Measurements from ENCODE around the gene CCR3.

DNA sequence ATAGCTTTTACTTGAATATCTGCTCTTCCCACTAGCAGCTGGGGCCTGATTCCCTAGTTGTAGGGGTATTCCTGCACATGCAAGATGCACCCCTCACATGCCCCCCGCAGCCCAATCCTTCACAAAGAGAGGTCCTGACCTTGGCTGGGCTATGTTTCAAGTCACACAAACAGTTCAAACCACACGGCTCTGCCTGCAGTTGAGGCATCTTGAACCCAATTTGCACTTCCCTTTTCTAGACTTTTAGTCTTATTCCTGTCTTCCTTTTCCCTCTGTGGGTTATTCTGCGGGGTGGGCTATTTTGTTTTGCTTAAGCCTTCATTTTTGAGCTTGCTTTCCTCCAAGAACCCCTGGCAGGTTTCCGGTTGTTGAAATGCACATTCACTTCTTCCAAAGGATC, 20.9 kb upstream of the CCR3 start:
- TF ChIP-seq, protein P1, sequence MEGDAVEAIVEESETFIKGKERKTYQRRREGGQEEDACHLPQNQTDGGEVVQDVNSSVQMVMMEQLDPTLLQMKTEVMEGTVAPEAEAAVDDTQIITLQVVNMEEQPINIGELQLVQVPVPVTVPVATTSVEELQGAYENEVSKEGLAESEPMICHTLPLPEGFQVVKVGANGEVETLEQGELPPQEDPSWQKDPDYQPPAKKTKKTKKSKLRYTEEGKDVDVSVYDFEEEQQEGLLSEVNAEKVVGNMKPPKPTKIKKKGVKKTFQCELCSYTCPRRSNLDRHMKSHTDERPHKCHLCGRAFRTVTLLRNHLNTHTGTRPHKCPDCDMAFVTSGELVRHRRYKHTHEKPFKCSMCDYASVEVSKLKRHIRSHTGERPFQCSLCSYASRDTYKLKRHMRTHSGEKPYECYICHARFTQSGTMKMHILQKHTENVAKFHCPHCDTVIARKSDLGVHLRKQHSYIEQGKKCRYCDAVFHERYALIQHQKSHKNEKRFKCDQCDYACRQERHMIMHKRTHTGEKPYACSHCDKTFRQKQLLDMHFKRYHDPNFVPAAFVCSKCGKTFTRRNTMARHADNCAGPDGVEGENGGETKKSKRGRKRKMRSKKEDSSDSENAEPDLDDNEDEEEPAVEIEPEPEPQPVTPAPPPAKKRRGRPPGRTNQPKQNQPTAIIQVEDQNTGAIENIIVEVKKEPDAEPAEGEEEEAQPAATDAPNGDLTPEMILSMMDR (IDR thresholded peaks at IDR 0.05), result no peak
- no peak for TF ChIP-seq ZFX (IDR thresholded peaks at IDR 0.05; ENCODE audit: borderline replicate concordance)
